Measurements from ENCODE around the gene TDP1. TPM values are rescaled to one million over a fixed set of nuclear protein-coding genes. Genes with fewer than 3 reads are reported as not detected.

Gene TDP1
- total RNA-seq, 1 experiment from 2014 or later, result 23.9 TPM

DNA sequence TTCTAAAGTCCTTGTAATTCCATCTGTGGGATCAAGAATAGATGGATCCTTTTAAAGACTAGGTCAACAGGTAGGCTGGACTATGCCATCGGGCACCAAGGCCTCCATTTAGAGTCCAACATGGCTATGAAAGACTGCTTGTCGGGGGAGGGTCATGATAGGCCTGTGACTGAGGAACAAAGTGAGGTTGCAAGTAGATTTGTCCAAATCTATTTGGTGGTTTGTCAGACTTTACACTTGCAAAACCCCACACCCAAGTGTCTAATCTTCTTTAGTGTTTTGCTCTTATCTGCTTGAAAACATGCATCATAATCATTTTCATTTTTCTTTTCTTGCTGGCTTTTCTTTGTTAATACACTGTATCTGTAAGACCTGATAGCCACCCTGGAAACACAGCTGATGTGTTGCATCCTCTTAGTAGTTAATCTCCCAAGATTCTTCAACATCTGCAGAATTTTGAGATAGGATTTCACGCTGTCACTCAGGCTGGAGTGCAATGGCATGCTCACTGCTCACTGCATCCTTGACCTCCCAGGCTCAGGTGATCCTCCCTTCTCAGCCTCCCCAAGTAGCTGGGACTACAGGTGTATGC, 50.3 kb downstream of the TDP1 start:
- H3K27ac ChIP-seq (ENCODE audit: low read length), result no peak overlapping the region
- intact Hi-C loops (cut with micrococcal nuclease; ENCODE audit: unreplicated experiment) (no loop called here), in situ Hi-C loops (cut with HindIII; ENCODE audit: low pct_unique_long_range_greater_than_20kb, low sequenced_read_pairs) (no loop called here)
- H3K27me3 ChIP-seq (ENCODE audit: control insufficient read depth, insufficient read depth, low read length), result no peaks in the 10 kb centered on the region
- POLR2A ChIA-PET, result no interaction called here
- BruUV-seq (replicated peaks), result no TSS peak
- ATAC-seq (no peak), DNase-seq (ENCODE audit: low read depth, low spot score) (no peak)
- H3K4me3 ChIP-seq (ENCODE audit: low read depth in 2 of 2, low read length in 2 of 2), result no peak overlapping the region
- no peaks in the 10 kb centered on the region for H3K9me3 ChIP-seq (ENCODE audit: control insufficient read depth, insufficient read depth, low read depth, low read length)
- CTCF ChIA-PET, result no interaction called here
- H3K36me3 ChIP-seq (ENCODE audit: control insufficient read depth, insufficient read depth, low read length), result no peaks in the 10 kb centered on the region; the same call in 1 of the 2 replicates
- H3K4me1 ChIP-seq (ENCODE audit: control insufficient read depth, insufficient read depth, low read length), result no peaks in the 10 kb centered on the region
- TF ChIP-seq POLR2AphosphoS5 (IDR thresholded peaks at IDR 0.05; ENCODE audit: low read depth, low read length) (no peak), TCF7L2 (IDR thresholded peaks at IDR 0.05; ENCODE audit: low read depth, low read length) (no peak), SIN3A (IDR thresholded peaks at IDR 0.05; ENCODE audit: borderline replicate concordance, insufficient read depth, low read depth, low read length) (no peak)

DNA sequence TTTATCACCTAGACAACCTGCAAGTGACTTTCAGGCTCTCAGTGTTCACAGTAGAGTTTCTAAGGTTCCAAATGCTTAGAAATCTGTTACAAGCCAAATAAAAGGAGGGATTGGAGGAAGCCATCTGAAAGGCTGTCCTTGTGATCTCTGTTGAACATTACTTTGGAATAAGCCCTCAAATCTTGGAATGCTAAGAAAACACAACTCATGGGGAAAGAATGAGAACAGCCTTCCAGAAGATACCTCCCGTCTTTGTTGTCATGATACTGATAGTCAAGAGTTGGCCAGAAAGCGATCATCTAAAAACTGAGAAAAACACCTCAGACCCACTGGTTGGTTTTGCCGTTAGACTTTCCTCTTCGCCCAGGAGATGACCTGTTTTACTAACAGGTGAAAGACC, 61.6 kb downstream of the TDP1 start:
- BruUV-seq (replicated peaks), result no TSS peak
- H3K4me3 ChIP-seq (ENCODE audit: low read depth in 2 of 2, low read length in 2 of 2), result no peak overlapping the region
- TF ChIP-seq, protein P1, sequence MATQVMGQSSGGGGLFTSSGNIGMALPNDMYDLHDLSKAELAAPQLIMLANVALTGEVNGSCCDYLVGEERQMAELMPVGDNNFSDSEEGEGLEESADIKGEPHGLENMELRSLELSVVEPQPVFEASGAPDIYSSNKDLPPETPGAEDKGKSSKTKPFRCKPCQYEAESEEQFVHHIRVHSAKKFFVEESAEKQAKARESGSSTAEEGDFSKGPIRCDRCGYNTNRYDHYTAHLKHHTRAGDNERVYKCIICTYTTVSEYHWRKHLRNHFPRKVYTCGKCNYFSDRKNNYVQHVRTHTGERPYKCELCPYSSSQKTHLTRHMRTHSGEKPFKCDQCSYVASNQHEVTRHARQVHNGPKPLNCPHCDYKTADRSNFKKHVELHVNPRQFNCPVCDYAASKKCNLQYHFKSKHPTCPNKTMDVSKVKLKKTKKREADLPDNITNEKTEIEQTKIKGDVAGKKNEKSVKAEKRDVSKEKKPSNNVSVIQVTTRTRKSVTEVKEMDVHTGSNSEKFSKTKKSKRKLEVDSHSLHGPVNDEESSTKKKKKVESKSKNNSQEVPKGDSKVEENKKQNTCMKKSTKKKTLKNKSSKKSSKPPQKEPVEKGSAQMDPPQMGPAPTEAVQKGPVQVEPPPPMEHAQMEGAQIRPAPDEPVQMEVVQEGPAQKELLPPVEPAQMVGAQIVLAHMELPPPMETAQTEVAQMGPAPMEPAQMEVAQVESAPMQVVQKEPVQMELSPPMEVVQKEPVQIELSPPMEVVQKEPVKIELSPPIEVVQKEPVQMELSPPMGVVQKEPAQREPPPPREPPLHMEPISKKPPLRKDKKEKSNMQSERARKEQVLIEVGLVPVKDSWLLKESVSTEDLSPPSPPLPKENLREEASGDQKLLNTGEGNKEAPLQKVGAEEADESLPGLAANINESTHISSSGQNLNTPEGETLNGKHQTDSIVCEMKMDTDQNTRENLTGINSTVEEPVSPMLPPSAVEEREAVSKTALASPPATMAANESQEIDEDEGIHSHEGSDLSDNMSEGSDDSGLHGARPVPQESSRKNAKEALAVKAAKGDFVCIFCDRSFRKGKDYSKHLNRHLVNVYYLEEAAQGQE (IDR thresholded peaks at IDR 0.05; ENCODE audit: insufficient read depth in 1 of 2, low read depth in 2 of 2, low read length in 1 of 2), result no peak
- no peak for TF ChIP-seq SIN3A (IDR thresholded peaks at IDR 0.05; ENCODE audit: borderline replicate concordance, insufficient read depth, low read depth, low read length)
- TF ChIP-seq, protein P2, sequence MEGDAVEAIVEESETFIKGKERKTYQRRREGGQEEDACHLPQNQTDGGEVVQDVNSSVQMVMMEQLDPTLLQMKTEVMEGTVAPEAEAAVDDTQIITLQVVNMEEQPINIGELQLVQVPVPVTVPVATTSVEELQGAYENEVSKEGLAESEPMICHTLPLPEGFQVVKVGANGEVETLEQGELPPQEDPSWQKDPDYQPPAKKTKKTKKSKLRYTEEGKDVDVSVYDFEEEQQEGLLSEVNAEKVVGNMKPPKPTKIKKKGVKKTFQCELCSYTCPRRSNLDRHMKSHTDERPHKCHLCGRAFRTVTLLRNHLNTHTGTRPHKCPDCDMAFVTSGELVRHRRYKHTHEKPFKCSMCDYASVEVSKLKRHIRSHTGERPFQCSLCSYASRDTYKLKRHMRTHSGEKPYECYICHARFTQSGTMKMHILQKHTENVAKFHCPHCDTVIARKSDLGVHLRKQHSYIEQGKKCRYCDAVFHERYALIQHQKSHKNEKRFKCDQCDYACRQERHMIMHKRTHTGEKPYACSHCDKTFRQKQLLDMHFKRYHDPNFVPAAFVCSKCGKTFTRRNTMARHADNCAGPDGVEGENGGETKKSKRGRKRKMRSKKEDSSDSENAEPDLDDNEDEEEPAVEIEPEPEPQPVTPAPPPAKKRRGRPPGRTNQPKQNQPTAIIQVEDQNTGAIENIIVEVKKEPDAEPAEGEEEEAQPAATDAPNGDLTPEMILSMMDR (IDR thresholded peaks at IDR 0.05), result no peak
- TF ChIP-seq TCF7L2 (IDR thresholded peaks at IDR 0.05; ENCODE audit: low read depth, low read length), result no peak
- no peak for TF ChIP-seq POLR2AphosphoS5 (IDR thresholded peaks at IDR 0.05; ENCODE audit: low read depth, low read length)
- no peaks in the 10 kb centered on the region for H3K27me3 ChIP-seq (ENCODE audit: control insufficient read depth, insufficient read depth, low read length)
- H3K9me3 ChIP-seq (ENCODE audit: control insufficient read depth, insufficient read depth, low read depth, low read length), result no peaks in the 10 kb centered on the region
- POLR2A ChIA-PET, result no interaction called here
- no peaks in the 10 kb centered on the region for H3K4me1 ChIP-seq (ENCODE audit: control insufficient read depth, insufficient read depth, low read length)
- H3K36me3 ChIP-seq (ENCODE audit: control insufficient read depth, insufficient read depth, low read length), result no peaks in the 10 kb centered on the region
- intact Hi-C loops (cut with micrococcal nuclease; ENCODE audit: unreplicated experiment), result no loop called here
- DNase-seq (ENCODE audit: low read depth, low spot score) (no peak), ATAC-seq (no peak)
- CTCF ChIA-PET, result no interaction called here
- in situ Hi-C loops (cut with HindIII; ENCODE audit: low pct_unique_long_range_greater_than_20kb, low sequenced_read_pairs), result no loop called here
- H3K27ac ChIP-seq (ENCODE audit: low read length), result no peak overlapping the region

DNA sequence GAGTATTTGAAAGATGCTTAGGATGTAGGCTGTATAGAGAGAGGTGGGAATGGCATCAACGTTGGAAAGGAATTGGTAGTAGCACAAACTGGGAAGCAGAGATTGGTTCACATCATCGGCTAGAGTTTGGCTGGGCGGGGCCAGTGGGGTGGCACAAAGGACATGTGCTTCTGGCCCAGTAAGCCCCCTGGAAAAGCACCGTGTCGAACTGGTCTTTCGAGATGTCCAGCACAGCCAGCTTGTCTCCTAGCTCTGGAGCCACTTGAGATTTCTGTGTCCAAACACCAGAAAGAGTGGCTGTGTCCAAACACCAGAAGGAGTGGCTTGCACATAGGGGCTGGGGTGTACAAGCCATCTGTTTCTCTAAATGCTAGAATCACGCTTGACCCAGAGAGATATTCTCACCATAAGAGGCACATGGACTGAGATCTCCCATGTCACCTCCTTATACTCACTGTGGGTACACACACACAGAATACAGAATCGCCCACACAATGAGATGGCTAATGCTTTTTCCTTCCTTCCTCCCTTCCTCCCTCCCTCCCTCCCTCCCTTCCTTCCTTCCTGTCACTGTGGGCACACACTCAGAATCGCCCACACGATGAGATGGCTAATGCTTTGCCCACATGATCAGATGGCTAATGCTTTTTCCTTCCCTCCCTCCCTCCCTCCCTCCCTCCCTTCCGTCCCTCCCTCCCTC, 64.2 kb downstream of the TDP1 start:
- BruUV-seq (replicated peaks), result no TSS peak
- no peak overlapping the region for H3K27ac ChIP-seq (ENCODE audit: low read length)
- H3K27me3 ChIP-seq (ENCODE audit: control insufficient read depth, insufficient read depth, low read length), result no peaks in the 10 kb centered on the region
- no peak for ATAC-seq
- H3K36me3 ChIP-seq (ENCODE audit: control insufficient read depth, insufficient read depth, low read length), result no peaks in the 10 kb centered on the region
- in situ Hi-C loops (cut with HindIII; ENCODE audit: low pct_unique_long_range_greater_than_20kb, low sequenced_read_pairs), result no loop called here
- no peaks in the 10 kb centered on the region for H3K9me3 ChIP-seq (ENCODE audit: control insufficient read depth, insufficient read depth, low read depth, low read length)
- H3K4me3 ChIP-seq (ENCODE audit: low read depth in 2 of 2, low read length in 2 of 2), result no peak overlapping the region
- no peak for TF ChIP-seq POLR2AphosphoS5 (IDR thresholded peaks at IDR 0.05; ENCODE audit: low read depth, low read length)
- intact Hi-C loops (cut with micrococcal nuclease; ENCODE audit: unreplicated experiment), result no loop called here
- ChIA-PET POLR2A (no interaction called here), CTCF (no interaction called here)
- DNase-seq (ENCODE audit: low read depth, low spot score), result no peak
- no peaks in the 10 kb centered on the region for H3K4me1 ChIP-seq (ENCODE audit: control insufficient read depth, insufficient read depth, low read length)
